HG02885 (cell line): Measurements from ENCODE around the gene TAOK3.
"Not testable (repeated sequence)": the region's sequence is repeated elsewhere in the genome, so short reads cannot be mapped to it uniquely, and the experiment has no call there.

ENCODE experiments used
- ATAC-seq: cut with Tn5 transposase; IDR thresholded peaks from one replicate; pipeline ENCODE4 v1.9.1; 2021; ENCODE audit warnings: mild to moderate bottlenecking; ENCODE audit not compliant: unreplicated experiment, poor library complexity

TAOK3 gene

DNA sequence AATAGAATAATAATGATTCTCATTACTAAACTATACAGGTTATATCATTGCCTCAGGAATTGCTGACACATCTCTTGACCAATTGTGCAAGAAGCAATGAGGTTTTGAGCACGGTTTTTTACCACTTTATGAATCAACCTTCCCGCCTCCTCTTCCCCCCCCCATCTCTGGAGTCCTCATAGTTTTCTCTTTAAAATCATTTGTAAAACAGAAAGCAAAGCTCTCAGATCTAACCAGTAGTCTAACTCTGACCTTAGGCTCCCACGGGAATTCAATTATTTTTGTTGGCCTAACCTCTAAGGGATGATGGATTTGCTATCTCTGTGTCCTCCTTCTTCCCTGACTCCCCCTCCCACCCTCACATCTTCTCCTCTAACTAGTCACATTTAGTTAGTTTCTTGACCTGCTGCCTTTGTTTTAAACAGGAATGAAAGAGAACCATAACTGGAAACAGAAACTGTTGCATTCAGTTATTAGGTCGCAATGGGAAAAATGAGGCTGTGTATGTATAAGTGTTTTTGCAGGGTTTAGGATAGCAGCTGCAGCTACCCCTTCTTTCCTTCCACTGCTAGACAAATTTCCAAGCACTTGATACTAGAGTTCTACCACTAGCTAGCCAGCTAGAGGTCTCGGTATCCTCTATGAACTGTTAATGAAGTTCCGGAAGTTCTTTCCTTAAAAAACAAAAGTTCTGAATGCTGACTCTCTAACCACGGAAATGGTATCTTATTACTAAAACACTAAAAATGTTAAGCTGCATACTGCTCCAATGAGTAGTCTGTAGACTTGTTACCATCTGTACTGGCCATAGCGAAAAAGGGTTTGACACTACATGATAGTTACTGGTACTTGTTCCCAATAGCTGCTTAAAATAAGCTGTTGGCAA is 65.4 kb downstream of the TAOK3 start:
- ATAC-seq, result peak; percentile 58

DNA sequence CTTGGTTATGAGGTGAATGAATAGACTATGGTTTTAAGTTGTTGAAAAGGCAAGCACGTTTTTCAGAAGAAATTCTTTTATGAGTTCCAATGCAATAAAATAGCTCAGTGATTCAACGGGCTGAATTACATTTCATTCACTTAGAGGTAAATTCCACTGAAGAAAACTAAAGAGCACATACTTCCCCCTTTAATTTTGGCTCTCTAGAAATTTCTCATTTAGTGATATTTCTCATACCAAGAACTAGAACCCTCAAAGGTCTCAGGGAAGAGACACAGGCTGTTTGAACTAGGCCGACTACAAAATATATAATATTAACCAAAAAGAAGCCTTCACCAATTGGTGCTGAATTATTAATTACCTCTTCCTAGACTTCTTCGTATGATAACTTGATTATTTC is 68.6 kb downstream of the TAOK3 start:
- ATAC-seq, result no peak

DNA sequence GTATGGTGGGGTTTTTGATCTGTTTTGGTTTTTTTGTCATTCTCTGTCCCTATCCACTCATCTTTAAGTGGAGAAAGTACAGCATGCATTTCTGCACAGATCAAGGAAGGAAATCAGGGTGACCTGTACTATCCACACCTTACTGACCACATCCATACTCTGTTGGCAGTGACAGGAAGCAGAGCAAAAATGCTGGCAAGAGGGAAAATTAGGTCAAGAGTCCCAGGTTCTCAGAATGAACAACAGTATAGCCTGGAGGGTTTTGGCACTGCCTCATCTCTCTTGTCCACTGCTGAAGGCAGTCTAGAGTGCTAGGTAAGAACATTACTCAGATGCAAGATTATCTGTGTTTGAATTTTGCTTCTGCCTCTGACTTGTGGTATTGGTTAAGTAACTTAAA is 70.7 kb downstream of the TAOK3 start:
- ATAC-seq, result no peak

DNA sequence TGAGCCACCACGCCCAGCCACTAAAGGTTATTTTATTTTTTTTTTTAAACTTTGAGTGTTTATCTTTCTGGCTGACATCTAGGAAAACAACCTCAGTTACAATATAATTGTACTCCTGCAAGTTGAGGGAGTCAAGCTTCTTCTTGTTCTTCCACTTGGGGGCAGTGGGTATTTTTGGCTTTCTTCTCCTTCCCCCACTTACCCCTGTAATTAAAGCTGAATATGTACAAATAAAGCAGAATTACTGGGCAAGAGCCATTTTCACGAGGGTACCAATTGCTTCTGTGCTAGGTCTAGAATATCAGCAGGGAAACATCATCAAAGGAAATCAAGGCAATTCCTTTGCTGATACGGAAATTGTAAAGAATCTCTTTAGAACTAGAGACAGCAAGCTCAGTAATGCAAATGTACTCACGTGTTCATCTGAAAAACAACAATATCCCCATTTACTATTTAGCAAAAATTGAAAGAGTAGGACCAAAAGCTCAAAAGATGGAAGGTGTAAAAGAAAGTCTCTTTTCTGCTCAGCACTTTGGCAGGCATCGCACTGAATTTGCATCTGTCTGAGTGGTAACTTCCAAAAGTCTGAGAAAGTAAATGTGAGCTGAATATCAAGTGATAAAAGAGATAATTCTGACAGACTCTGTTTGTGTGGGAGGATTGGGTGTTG is 72.8 kb downstream of the TAOK3 start:
- ATAC-seq, result no peak

DNA sequence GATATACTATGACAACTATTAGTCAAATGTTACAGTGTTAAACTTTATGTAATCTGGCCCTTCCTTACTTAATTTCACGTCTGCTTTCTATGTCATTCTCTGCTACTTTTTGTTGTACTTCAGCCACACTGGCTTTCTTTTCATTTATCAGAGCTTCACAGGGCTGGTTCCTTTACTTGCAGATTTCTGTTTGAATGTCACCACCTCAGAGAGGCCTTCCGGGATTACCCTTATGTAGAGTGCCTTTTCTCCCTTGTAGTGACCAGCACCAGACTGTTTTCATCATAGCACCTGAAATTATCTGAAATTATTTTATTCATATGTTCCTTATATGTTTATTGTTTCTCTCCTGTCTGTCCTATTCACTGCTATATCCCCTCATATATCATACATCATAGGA is 75.4 kb downstream of the TAOK3 start:
- ATAC-seq, result no peak

DNA sequence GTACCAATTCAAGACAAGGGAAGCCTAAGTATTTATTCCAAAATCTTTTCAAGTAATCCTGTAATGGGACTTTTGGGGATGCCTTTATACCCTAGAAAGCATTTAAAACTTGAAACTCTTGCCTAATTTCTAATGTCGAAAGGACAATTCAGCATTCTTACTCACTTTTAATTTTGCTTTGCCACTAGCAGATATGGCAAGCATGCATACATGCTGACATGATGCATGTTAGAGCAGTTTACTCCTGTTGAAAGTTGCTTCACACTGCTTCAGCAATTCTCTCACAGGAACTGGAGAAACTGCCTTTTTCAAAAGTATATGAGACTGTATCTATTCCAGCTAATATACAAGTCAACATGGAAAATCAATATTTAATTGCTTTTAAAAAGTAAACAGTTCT is 79.9 kb downstream of the TAOK3 start:
- ATAC-seq, result no peak

DNA sequence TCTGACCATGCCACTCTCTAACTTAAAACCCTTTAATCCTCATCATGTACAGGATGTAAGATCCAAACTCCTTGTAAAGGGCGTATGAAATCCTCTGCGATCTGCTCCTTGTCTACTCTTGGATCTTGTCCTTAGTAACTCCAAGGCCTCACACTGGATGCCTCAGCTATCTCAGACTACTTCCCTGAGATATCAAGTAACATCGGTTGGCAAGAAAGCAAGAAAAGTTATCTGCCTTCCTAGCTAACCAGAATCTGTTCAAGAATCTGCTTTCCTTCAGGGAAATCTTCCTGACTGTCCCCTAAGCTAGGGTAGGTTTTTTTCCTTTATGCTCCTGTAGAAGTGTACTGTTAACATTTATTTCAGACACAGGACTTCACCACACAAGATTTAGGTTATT is 82.6 kb downstream of the TAOK3 start:
- ATAC-seq, result no peak

DNA sequence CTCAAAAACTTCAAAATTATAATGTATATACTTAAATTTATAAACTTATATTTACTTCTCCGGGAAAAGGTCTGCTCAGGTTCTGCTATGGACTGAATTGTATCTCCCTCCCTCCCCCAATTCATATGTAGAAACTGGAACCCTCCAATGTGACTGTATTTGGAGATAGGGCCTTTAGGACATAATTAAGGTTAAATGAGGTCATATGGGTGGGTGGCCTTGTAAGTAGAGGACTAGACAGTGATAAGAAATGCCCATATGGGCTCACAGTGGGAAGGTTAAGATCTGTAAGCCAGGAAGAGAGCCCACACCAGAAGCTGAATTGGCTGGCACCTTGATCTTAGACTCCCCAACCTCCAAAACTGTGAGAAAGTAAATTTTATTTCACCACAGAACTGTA is 84.5 kb downstream of the TAOK3 start:
- no peak for ATAC-seq

DNA sequence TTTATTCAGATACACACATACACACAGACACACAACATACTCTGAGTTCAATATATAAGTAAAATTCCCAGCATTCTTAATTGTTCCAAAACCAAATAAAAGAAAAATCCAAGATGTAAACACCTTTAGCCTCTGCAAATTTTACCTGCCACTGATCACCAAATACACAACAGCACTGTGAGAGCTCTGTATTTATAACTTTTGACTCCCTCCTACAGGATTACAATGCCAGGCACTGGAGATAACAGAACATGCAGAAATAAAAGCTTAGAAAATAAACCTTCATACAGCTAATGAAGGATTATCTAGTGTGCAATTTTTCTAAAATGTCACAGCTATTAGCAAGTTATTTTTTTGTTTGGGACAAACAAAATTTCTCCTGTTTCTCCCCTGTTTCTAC is 85.0 kb downstream of the TAOK3 start:
- ATAC-seq, result no peak

DNA sequence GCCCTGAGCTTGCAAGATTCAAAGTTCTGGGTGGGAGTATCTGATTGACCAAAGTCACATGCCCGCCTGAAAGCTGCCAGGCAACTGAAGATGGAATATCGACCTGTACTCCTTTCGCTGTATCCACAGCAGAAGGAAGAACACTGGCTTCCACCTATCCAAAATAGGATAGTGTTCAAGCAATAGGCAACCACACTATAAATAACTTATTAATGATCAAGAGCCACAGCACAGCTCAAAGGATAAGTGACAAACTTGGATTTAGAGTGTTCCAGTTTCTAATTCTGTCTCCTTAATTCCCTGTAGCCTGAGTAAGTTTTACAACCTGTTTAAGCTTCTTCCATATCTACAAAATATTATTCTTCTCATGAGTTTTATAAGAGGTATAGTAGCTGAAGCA is 89.9 kb downstream of the TAOK3 start:
- ATAC-seq, result no peak

DNA sequence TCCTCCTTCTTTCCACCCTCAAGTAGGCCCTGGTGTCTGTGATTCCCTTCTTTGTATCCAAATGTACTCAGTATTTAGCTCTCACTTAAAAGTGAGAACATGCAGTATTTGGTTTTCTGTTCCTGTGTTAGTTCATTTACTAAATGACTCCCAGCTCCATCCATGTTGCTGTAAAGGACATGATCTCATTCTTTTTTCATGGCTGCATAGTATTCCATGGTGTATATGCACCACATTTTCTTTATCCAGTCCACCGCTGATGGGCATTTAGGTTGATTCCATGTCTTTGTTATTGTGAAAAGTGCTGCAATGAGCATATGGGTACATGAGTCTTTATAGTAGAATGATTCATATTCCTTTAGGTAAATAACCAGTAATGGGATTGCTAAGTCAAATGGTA is 94.4 kb downstream of the TAOK3 start:
- not testable (repeated sequence) for ATAC-seq

DNA sequence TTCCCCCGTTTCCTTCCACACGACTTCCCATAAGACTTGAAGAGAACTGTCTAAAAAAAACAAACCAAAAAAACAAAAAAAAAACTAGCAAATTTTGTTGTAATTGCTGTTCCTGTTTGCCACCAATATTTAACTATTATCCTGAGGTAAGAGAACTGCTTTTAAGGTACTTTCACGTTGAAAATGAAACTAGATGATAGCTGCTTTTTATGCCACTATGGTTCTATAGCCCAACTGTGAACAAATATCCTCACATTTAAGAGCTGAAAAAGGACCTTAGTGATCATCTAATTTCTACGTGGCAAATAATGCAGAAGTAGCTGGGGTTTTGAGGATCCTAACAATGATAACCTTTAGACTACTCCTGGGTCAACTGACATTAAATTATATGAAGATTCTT is 98.6 kb downstream of the TAOK3 start:
- no peak for ATAC-seq

DNA sequence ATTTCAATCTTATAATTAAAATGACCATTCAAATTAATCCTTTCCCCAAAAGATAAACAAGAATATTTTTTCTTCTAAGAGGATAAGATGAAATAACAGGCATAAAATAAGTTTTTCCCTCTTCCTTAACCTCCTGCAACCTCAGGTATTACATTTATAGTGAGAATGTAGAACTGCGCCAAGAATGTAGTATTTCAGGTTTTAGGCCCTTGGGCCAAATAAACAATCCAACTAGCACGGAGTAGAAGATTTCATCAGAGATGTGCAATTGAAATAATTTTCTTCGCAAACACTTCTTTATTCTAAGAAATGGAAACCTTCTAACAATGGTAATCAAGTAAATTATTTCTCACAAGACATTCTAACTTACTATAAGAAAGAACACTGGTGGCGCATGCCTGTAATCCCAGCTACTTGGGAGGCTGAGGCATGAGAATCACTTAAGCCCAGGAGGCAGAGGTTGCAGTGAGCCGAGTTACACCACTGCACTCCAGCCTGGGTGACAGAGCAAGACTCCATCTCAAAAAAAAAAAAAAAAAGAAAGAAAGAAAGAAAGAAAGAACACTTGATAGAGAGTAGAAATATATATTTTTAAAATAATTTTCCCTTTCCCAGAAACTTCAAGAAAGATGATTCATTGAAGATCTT is 100.8 kb downstream of the TAOK3 start:
- no peak for ATAC-seq

DNA sequence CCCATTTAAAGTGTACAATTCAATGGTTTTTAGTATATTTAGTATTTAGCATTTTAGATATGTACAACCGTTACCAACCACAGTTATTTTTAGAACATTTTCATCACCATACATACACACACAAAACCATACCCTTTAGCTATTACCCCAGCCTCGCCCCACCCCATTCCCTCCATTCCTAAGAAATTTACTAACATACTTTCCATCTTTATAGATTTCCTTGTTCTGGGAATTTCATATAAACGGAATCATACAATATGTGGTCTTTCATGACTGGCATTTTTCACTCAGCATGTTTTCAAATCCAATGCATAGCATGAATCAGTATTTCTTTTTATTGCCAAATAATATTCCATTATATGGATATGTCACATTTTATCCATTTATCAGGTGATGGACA is 101.5 kb downstream of the TAOK3 start:
- ATAC-seq, result no peak

DNA sequence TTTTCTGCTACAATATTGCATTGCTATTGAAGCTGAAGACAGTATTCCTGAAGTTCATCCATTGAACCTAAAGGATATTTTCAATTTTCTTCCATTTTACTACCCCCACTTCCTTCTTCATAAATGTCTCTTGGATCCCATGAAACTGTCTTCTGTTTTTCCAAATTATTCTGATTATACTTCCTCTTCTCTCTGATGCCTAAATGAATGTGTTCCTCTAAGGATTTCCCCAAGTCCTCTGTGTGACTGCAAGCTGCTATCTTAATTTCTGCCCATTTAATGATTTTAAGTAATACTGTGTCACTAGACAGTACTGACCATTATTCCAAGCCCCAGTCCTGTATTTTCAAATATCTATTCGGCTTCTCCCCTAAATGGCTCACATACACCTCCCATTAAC is 102.9 kb downstream of the TAOK3 start:
- ATAC-seq, result no peak

DNA sequence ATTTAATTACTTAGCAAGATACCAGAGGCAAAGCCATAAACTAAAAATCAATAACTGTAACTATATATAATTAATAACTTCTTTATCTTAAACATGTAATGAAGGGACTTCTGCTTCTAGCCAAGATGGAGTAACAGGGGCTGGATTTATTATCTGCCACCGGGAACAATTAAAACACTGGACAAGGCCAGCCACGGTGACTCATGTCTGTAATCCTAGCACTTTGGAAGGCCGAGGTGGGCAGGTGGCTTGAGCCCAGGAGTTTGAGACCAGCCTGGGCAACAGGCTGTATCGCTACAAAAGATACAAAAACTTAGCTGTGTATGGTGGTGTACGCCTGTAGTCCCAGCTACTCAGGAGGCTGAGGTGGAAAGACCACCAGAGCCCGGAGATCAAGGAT is 113.6 kb downstream of the TAOK3 start:
- ATAC-seq, result no peak

DNA sequence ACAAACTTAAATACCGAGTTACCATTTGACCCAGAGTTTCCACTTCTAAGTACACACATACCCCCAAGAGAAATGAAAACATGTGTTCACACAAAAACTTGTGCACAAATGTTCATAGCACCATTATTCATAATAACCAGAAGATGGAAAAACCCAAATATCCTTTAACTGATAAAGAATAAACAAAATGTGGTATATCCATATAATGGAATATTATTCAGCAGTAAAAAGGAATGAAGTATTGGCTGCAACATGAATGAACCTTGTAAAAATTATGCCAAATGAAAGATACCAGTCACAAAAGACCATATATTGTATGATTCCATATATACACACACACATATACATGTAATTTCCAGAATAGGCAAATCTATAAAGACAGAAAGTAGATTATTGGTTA is 116.4 kb downstream of the TAOK3 start:
- no peak for ATAC-seq

DNA sequence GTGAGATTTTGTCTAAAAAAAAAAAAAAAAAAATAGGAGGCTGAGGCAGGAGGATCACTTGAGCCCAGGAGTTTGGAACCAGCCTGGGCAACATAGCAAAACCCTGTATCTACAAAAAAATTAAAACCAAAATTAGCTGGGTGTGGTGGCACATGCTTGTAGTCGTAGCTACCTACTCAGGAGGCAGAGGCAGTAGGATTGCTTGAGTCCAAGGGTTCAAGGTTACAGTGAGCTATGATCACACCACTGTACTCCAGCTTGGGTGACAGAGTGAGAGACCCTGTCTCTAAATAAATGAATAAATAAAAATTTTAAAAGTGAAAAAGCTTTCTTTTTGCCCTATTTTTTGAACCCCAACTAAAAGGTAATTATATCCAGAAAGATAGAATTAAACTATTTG is 123.2 kb downstream of the TAOK3 start:
- no peak for ATAC-seq

DNA sequence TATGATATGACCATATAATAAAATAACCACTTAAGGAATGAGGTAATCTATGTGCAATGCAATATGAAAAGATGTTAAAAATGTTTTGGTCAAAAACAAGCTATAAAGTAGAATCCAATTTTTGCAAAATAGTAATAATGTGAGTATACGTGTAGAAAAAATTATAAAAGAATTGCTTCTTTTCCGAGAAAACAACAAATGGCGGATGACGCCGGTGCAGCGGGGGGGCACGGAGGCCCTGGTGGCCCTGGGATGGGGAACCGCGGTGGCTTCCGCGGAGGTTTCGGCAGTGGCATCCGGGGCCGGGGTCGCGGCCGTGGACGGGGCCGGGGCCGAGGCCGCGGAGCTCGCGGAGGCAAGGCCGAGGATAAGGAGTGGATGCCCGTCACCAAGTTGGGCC is 126.8 kb downstream of the TAOK3 start:
- ATAC-seq, result not testable (repeated sequence)

DNA sequence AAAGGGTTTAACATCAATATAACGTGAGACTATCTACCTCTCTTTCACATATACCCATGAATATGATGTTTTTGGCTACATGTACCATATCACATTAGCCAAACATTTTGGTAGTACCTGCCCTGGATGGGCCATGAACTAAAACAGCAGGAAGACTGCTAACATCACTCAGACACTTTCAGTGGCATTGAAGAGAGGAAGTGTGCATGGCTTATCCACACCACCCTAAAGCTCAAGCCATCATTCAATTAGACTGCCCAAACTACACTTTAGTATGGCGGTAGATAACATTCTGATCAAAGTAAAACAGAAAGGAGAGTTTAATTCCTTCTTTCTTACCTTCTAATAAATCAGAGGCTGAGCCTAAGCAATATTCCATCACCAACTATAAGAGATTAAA is 133.8 kb downstream of the TAOK3 start:
- peak; percentile 44 for ATAC-seq

DNA sequence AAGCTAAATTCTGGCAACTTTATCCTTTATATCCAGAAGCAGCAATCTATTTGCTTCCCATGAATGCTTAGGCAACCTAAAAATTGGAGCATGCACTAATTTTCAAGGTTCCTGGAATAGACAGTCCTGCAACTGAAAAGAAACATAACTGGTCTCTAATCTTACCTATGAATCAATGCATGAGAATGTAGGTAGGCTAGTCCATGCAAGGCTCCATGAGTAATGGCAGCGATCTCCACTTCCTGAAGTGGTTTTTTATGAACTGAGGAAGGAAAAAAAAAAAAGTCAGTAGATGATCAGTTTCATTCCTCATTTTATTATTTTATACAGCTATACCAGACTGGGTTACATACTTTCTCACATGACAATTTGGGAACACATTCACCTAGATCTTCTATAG is 134.8 kb downstream of the TAOK3 start:
- no peak for ATAC-seq
